Body of pancreas (tissue), 4 donors: ENCODE results near the gene TMEM245.

Experiments used
- POLR2A ChIP-seq, 3 donors: fragments of 450-650 bp; IDR thresholded peaks; one replicate each; pipeline ENCODE4 v1.6.1; 2016; ENCODE audit warnings: antibody characterized with exemption in 3 of 3, mild to moderate bottlenecking in 2 of 3
- TF ChIP-seq, protein P1 (sequence below), 7 experiments: fragments of 450-650 bp in 4 of 7; fragments of 200-600 bp in 3 of 7; sonication (generic) in 3 of 7; IDR thresholded peaks; one replicate each; pipeline ENCODE4 v1.5.1; 2016 to 2019; ENCODE audit warnings: antibody characterized with exemption in 7 of 7

- TF ChIP-seq, protein P1, sequence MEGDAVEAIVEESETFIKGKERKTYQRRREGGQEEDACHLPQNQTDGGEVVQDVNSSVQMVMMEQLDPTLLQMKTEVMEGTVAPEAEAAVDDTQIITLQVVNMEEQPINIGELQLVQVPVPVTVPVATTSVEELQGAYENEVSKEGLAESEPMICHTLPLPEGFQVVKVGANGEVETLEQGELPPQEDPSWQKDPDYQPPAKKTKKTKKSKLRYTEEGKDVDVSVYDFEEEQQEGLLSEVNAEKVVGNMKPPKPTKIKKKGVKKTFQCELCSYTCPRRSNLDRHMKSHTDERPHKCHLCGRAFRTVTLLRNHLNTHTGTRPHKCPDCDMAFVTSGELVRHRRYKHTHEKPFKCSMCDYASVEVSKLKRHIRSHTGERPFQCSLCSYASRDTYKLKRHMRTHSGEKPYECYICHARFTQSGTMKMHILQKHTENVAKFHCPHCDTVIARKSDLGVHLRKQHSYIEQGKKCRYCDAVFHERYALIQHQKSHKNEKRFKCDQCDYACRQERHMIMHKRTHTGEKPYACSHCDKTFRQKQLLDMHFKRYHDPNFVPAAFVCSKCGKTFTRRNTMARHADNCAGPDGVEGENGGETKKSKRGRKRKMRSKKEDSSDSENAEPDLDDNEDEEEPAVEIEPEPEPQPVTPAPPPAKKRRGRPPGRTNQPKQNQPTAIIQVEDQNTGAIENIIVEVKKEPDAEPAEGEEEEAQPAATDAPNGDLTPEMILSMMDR (IDR thresholded peaks at IDR 0.05): no peak
- no peak for TF ChIP-seq POLR2A (IDR thresholded peaks at IDR 0.05)
These were observed 141.5 kb downstream of the TMEM245 start for GRCh38 chr9:108978205-108978604.
